Adrenal gland (tissue), 12 donors: ENCODE results near the gene ACSF2. TPM values are rescaled to one million over a fixed set of nuclear protein-coding genes. Genes with fewer than 3 reads are reported as not detected.

Experiments used
- DNase-seq, 7 donors: peaks; one replicate each; pipeline ENCODE4 v3.0.0-alpha.2; 2019 to 2020
- H3K27ac ChIP-seq, 5 donors: fragments of 200-600 bp; sonication (generic) in 4 of 5; 1 replicate in 3 of 5; 2 replicates in 2 of 5; pipeline versions ENCODE4 v1.5.1 to v1.8.0; 2016 to 2020; ENCODE audit warnings: mild to moderate bottlenecking in 1 of 5
- H3K27me3 ChIP-seq: fragments of 200-600 bp; 2 replicates; pipeline ENCODE4 v1.8.0; 2021
- H3K36me3 ChIP-seq, 2 donors: fragments of 200-600 bp; replicated peaks in 1 of 2; 1 replicate in 1 of 2; 2 replicates in 1 of 2; pipeline versions ENCODE4 v1.5.1 to v1.8.0; 2018 to 2022
- H3K4me1 ChIP-seq, 2 donors: fragments of 200-600 bp; replicated peaks in 1 of 2; 1 replicate in 1 of 2; 2 replicates in 1 of 2; pipeline versions ENCODE4 v1.5.1 to v1.8.0; 2018 to 2021
- H3K4me3 ChIP-seq, 4 donors: fragments of 200-600 bp; sonication (generic) in 3 of 4; one replicate each; pipeline ENCODE4 v1.5.1; 2016 to 2018
- H3K9me3 ChIP-seq, 3 donors: fragments of 200-600 bp; sonication (generic) in 1 of 3; replicated peaks in 1 of 3; 1 replicate in 2 of 3; 2 replicates in 1 of 3; pipeline versions ENCODE4 v1.5.1 to v1.8.0; 2016 to 2021
- POLR2A ChIP-seq, 2 donors: fragments of 450-650 bp; IDR thresholded peaks; one replicate each; pipeline ENCODE4 v1.6.1; 2017; ENCODE audit warnings: antibody characterized with exemption in 2 of 2, mild to moderate bottlenecking in 2 of 2, moderate library complexity in 1 of 2
- WGBS, 4 donors: extraction: QIAGEN DNeasy Blood & Tissue Kit in 2 of 4; methylation state at CpG; one replicate each; pipeline versions ENCODE4 v1.1.5 to v1.1.7; 2013 to 2017; 5-methylcytosine and 5-hydroxymethylcytosine counted together
- intact Hi-C, 2 donors: fragments of 100-400 bp; cut with DNase I; formaldehyde crosslinking; loops; one replicate each; pipeline versions ENCODE4 v1.14.1 to v1.15.0; 2022 to 2023
- polyA plus RNA-seq, 3 donors: library from polyadenylated mRNA; stranded (reverse); fragments of 200-250 nt in 2 of 3; fragments of 350-450 nt in 1 of 3; fragmentation: Illumina TruSeq in 1 of 3; extraction: RNeasy Lipid Tissue Mini Kit (QIAGEN cat#74804) in 1 of 3; gene quantifications; one replicate each; pipeline ENCODE4 v1.2.3, GENCODE V29; 2013 to 2014
- total RNA-seq, 9 donors: library from RNA; depleted of rRNA in 4 of 9; stranded (reverse); fragments of >200 nt in 4 of 9; fragments of 120-200 nt in 1 of 9; fragmentation: NEBNext Ultra II Directional in 1 of 9; extraction: Animal tissue kit (Norgen Biotek cat#: 25700) in 1 of 9; gene quantifications; one replicate each; pipeline versions ENCODE4 v1.1.0 to v1.2.4, GENCODE V29; 2013 to 2023
- TF ChIP-seq, protein P1 (sequence below), 6 experiments: fragments of 450-650 bp in 4 of 6; fragments of 200-600 bp in 2 of 6; sonication (generic) in 1 of 6; IDR thresholded peaks; 1 replicate in 5 of 6; 2 replicates in 1 of 6; pipeline versions ENCODE4 v1.5.1 to v1.8.0; 2016 to 2021; ENCODE audit warnings: antibody characterized with exemption in 6 of 6, mild to moderate bottlenecking in 2 of 6, moderate library complexity in 1 of 6
- donor health status: healthy with polysubstance abuse.
- donor health status: Bipolar disorder and iron deficiency.
- donor health status: DM: yes; HTN: yes; CAD: no.
- donor health status: DM: no; HTN: no; CAD: no.
- donor health status: DM: no; HTN: no; CAD: no.
- donor health status: DM: yes; HTN: yes; CAD: no.

Gene ACSF2
- total and polyA plus RNA-seq, 12 donors: 92.1 to 434 (median 196) TPM

DNA sequence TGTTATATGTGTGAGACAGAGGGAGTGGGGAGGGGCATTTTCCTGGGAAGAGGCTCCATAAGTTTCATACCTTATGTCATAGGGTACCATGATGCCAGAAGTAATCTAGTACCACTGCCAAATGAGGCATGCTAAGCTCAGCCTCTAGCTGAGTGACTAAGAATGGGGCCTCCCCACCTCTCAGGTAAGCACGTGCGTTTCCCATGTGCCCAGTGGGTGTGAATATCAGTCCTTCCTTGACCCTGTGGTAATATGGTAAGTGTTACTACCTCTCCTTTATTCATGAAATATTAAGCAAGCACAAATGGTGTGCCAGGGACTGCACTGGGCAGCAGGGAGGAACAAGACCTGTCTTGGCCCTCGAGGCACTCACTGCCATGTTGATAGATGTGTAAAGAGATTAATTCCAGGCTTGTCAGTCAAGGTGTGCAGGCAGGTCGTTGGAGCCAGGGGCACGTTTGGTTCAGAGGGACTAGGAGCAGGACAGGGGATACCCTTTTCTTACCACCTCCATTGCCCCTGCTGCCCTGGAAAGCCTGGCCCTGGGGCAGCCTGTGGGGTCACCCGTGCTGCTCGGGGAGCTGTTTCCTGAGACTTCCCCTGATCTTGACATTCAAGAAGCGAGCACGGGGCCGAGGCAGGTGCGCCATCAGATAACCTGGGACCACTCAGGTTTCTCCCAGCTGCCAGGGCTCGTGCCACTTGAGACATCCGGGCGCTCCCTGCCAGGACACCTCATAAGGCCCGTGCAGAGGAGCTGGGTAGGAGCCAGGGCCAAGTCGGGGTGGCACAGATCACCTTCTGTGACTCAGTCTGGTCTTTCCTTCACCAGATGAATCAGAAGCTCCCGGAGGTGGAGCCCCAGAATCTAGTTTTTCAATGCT is 61.4 kb downstream of the ACSF2 start:
- no peaks in the 10 kb centered on the region for H3K9me3 ChIP-seq
- H3K4me3 ChIP-seq: no peak overlapping the region
- peak overlapping the region in 3 of 5 donors; percentile 40 to 73 (median 43) for H3K27ac ChIP-seq
- WGBS, 4 donors: 57 to 64% (median 60%) methylated on average over 5 to 17 of the region's 17 CpGs
- TF ChIP-seq POLR2A (IDR thresholded peaks at IDR 0.05): no peak
- TF ChIP-seq, protein P1, sequence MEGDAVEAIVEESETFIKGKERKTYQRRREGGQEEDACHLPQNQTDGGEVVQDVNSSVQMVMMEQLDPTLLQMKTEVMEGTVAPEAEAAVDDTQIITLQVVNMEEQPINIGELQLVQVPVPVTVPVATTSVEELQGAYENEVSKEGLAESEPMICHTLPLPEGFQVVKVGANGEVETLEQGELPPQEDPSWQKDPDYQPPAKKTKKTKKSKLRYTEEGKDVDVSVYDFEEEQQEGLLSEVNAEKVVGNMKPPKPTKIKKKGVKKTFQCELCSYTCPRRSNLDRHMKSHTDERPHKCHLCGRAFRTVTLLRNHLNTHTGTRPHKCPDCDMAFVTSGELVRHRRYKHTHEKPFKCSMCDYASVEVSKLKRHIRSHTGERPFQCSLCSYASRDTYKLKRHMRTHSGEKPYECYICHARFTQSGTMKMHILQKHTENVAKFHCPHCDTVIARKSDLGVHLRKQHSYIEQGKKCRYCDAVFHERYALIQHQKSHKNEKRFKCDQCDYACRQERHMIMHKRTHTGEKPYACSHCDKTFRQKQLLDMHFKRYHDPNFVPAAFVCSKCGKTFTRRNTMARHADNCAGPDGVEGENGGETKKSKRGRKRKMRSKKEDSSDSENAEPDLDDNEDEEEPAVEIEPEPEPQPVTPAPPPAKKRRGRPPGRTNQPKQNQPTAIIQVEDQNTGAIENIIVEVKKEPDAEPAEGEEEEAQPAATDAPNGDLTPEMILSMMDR (IDR thresholded peaks at IDR 0.05): no peak
- peaks cover 0 to 27% of the 10 kb centered on the region in 2 donors for H3K36me3 ChIP-seq
- no peaks in the 10 kb centered on the region for H3K27me3 ChIP-seq
- intact Hi-C loops: loop anchor here (5.0 to 10.0 kb wide), 4 partner anchors 55 to 207 kb away; no protein-coding TSS in a partner anchor
- H3K4me1 ChIP-seq: peaks cover 4 to 13% of the 10 kb centered on the region in 2 donors
- DNase-seq: peak; percentile 75 to 91 (median 86)

DNA sequence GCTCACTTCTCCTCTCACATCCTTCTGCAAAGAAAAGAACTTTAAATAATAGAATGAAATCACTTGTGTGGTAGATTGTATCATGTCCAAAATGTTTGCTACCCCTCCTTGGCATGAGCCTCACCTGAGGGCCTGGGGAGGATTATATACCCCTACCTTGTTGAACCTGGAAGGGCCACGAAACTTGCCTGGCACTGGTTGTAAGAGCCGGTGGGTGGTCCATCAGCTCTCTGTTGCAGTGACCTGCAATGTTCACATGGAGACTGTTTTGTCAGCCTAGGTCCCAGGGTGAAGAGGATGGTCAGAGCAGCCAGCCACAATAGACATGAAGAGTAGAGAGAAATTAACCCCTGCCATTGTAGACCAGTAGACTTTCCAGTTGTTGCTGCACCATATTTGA is 62.9 kb downstream of the ACSF2 start:
- TF ChIP-seq, protein P1 (IDR thresholded peaks at IDR 0.05): no peak
- no peak for TF ChIP-seq POLR2A (IDR thresholded peaks at IDR 0.05)
- no peak overlapping the region for H3K27ac ChIP-seq
- peaks cover 0 to 5% of the 10 kb centered on the region in 2 donors for H3K4me1 ChIP-seq
- intact Hi-C loops: loop anchor here (5.0 to 10.0 kb wide), 4 partner anchors 53 to 206 kb away; no protein-coding TSS in a partner anchor
- peaks cover 0 to 20% of the 10 kb centered on the region in 2 donors for H3K36me3 ChIP-seq
- WGBS, 4 donors: 81 to 100% (median 93%) methylated on average over 2 of the region's 2 CpGs
- H3K4me3 ChIP-seq: no peak overlapping the region
- no peak for DNase-seq
- H3K27me3 ChIP-seq: no peaks in the 10 kb centered on the region
- H3K9me3 ChIP-seq: no peaks in the 10 kb centered on the region

DNA sequence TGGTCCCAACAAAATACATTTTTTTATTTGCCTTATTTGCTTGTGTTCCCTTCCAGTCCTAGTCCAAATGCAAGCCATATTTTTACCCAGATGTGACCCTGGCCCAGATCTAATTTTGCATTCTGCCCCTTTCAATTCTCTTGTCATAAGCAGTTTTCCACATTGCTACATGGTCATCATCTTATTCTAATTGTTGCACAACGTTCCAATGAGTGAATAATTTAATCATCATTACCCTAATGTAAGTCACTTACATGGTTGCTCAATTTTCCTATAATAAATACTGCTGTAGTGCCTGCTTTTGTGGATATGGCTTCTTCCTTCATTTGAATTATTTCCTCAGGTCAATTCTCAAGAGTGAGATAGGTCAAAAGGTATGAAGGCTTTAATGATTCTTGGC is 65.5 kb downstream of the ACSF2 start:
- H3K9me3 ChIP-seq: no peaks in the 10 kb centered on the region
- TF ChIP-seq POLR2A (IDR thresholded peaks at IDR 0.05): no peak
- TF ChIP-seq, protein P1 (IDR thresholded peaks at IDR 0.05): no peak
- DNase-seq: no peak
- intact Hi-C loops: no loop called here
- H3K4me3 ChIP-seq: no peak overlapping the region
- H3K27me3 ChIP-seq: no peaks in the 10 kb centered on the region
- no peak overlapping the region for H3K27ac ChIP-seq
- 9 to 28% (median 26%) methylated on average over 1 of the region's 1 CpG for WGBS, 4 donors
- H3K36me3 ChIP-seq: no peaks in the 10 kb centered on the region
- peaks cover 0 to 5% of the 10 kb centered on the region in 2 donors for H3K4me1 ChIP-seq

DNA sequence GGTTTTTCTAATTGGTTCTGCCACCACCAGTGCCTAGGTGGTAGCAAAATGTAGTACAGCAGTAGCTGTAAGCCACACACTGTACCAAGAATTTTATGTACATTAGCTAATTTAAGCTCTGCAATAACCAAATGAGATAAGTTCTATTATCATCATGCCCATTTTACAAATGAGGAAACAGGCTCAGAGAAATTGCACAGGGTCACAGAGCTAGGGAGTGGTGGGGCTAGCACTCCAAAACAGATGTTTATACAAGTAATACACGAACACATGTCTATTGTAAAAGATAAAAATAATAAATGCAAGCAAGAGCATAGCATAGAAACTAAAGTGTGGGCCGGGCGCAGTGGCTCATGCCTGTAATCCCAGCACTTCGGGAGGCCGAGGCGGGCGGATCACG is 66.2 kb downstream of the ACSF2 start:
- Histone ChIP-seq H3K27ac (no peak overlapping the region), H3K9me3 (no peaks in the 10 kb centered on the region)
- intact Hi-C loops: no loop called here

More for the DNA sequence above, 66.2 kb downstream of the ACSF2 start:
- no peak for DNase-seq
- Histone ChIP-seq H3K4me3 (no peak overlapping the region), H3K36me3 (no peaks in the 10 kb centered on the region), H3K27me3 (no peaks in the 10 kb centered on the region), H3K4me1 (peaks cover 0 to 5% of the 10 kb centered on the region in 2 donors)
- 80 to 93% (median 83%) methylated on average over 6 to 8 of the region's 8 CpGs for WGBS, 4 donors
- TF ChIP-seq, protein P1 (IDR thresholded peaks at IDR 0.05): no peak
- no peak for TF ChIP-seq POLR2A (IDR thresholded peaks at IDR 0.05)
